Measurements from ENCODE around the gene CLIP3. TPM values are rescaled to one million over a fixed set of nuclear protein-coding genes. Genes with fewer than 3 reads are reported as not detected.
"Not testable (repeated sequence)": the region's sequence is repeated elsewhere in the genome, so short reads cannot be mapped to it uniquely, and the experiment has no call there.

The CLIP3 gene
- 1.3 TPM for total RNA-seq

DNA sequence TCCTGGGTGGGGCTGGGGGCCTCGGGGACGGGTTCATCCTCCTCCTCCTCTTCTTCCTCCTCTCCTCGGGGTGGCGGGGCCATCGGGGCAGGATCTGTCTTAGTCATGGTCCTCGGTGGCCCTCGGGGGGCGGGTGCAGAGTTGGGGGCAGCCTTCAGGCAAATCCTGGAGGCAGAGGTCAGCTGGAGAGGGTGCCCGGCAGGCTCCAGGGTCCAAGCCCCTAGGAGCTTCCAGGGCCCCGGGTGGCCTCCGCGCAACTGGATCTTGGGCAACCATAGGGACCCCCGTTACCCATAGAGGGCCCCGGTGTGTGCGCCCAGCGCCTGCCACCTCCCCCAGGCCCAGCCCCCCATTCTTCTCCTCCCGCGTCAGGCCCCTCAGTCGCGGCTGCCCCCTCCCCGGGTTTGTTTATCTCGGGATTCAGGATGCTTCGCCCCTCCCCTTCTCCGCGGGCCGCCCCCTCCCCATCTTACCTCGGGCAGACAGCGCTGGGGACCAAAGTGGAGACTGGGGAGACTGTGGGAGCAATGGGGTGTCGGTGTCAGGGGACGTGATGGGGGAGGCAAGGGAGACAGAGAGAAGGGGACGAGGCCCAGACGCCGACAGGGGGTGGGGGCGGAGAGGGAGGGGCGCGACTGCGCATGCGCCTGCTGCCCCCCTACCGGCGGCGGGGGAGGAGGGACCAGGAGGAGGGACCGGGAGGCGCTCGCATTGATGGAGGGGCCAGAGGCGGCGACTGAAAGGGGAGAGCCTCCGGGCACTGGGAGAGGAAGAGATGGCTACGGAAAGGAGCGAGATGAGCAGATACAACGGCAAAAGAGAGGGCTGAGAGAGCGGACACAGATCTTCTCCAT, at the start of gene CLIP3:
TSS of gene CLIP3 (minus strand) at position 623 of the 854 bp plus-strand sequence. CDS start at position 107, 516 bp downstream.
- ATAC-seq = peak; percentile 7

- peak; percentile 78 for ATAC-seq
Measured at GRCh38 chr19:36081894-36082293, 49.2 kb upstream of the CLIP3 start.

- no peak for ATAC-seq
Measured at GRCh38 chr19:36081385-36081784, 48.7 kb upstream of the CLIP3 start.

- ATAC-seq = no peak
Measured at GRCh38 chr19:36079389-36079945, 46.8 kb upstream of the CLIP3 start.

GRCh38 chr19:36073121-36073876, 40.6 kb upstream of the CLIP3 start:
- ATAC-seq = no peak

DNA sequence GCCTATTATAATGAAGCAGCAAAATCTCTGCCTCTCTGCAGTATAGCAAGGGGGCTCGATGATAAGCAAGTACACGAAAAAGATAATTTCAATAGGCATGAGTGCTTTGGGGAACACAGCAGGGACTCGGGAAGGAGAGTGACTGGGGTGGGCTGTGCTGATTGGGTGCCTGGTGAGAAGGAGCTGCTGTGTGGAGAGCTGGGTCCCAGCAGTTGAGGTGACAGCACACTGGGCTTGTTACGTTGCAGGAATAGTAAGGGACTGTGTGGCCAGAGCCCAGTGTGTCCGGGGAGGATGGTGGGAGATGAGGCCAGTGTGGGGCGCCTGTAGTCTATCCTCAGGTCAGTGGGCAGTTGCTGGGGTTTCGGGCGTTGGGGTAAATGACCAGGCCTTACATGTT, 39.4 kb upstream of the CLIP3 start:
- no peak for ATAC-seq

DNA sequence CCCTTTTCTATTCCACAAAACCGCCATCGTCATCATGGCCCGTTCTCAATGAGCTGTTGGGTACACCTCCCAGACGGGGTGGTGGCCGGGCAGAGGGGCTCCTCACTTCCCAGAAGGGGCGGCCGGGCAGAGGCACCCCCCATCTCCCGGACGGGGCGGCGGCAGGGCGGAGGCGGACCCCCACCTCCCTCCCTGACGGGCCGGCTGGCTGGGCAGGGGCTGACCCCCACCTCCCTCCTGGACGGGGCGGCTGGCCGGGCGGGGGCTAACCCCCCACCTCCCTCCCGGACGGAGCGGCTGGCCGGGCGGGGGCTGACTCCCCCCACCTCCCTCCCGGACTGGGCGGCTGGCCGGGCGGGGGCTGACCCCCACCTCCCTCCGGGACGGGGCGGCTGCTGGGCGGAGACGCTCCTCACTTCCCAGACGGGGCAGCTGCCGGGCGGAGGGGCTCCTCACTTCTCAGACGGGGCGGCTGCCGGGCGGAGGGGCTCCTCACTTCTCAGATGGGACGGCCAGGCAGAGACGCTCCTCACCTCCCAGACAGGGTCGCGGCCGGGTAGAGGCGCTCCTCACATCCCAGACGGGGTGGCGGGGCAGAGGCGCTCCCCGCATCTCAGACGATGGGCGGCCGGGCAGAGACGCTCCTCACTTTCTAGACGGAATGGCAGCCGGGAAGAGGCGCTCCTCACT, 36.3 kb upstream of the CLIP3 start:
- ATAC-seq = not testable (repeated sequence)

DNA sequence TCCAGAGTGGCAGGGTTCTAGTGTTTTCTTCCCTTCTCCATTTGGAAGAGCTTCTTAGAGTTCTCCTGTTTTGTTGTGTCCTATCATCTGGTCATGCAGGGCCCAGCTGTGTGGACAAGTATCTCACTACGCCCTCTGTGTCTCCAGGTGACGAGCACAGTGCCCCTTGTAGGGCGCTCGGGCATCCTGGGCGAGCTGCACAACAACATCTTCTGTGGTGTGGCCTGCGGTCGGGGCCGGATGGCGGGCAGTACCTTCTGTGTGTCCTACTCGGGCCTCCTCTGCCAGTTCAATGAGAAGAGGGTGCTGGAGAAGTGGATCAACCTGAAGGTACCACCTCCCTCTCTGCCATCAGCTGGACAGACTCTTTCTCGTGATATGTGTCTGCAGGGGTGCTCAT, 35.0 kb upstream of the CLIP3 start:
- ATAC-seq = no peak

DNA sequence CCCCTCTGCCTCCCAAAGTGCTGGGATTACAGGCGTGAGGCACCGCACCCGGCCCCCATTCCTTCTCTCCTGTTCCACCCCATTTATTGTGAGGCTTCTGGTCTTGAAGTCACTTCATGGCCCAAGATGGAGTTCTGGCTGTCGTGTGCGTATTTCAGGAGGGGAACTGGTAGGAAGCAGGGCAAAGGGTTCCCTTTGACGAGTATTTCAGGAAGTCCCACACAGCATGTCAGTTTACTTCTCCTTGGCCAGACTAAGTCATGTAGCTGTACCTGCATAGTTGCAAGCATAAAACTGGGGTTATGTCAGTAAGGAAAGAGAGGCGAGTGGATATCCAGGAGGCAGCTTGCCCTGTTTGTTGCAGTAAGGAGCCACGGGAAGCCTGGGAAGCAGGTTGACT, 32.2 kb upstream of the CLIP3 start:
- no peak for ATAC-seq

DNA sequence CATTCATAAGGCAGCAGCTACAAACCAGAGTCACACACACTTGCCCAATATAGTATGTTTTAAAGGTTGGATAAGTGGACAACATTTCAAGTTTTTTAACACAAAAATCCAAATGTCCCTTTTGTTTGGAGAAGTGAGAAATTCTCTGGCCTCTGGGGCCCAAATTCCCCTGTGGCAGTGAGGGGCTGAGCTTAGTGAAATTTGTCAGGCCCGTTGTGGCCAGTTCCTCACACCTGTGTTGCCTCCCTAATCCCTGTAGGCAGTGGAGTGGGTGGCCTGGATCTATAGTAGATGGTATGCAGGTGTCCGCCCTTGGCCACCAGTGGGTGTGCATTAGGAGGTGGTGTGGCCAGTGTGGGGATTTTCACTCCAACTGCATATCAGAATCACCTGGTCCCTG, 28.7 kb upstream of the CLIP3 start:
- ATAC-seq = no peak

- ATAC-seq = peak; percentile 76
Measured at GRCh38 chr19:36060430-36060829, 27.8 kb upstream of the CLIP3 start.

DNA sequence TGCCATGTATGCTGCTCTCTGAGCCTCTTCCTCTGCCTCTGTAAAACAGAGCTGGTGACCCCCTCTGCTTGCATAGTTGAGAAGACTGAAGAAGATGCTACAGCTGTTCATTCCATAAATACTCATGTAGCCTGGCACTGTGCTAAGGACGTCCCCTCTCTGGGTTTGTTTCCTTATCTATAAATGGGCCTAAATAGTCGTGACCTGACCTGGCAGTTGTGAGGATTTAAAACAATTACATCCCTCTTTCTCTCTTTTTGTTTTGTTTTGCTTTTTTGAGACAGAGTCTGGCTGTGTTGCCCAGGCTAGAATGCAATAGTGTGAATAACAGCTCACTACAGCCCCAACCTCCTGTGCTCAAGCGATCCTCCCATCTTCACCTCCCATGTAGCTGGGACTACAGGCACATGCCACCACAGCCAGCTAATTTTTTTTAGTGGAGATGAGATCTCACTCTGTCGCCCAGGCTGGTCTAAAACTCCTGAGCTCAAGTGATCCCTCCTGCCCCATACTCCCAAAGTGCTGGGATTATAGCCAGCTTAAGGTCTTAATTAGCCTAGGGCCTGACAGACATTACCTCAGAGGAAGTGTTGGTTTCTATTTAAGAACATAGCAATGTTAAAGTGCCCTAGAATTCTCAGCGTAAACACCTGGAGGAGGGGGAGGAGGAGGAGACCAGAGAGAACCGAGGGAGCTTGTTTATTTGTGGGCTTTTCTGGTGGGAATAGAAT, 26.7 kb upstream of the CLIP3 start:
- ATAC-seq = no peak

- ATAC-seq = no peak
Measured at GRCh38 chr19:36058481-36059179, 26.0 kb upstream of the CLIP3 start.

- ATAC-seq = peak; percentile 84
Measured at GRCh38 chr19:36054733-36055686, 22.3 kb upstream of the CLIP3 start, which contains the start of gene WDR62. TSS of gene WDR62 (plus strand) at chr19:36054897. CDS start at chr19:36054972, 75 bp downstream.

GRCh38 chr19:36054119-36054732, 21.6 kb upstream of the CLIP3 start, which contains the start of gene THAP8:
TSS of gene THAP8 (minus strand) at chr19:36054285. CDS start at chr19:36054217, 68 bp downstream.
- peak; percentile 95 for ATAC-seq

GRCh38 chr19:36051637-36052036, 19.0 kb upstream of the CLIP3 start:
- ATAC-seq = no peak

GRCh38 chr19:36051236-36051635, 18.6 kb upstream of the CLIP3 start:
- ATAC-seq = no peak

DNA sequence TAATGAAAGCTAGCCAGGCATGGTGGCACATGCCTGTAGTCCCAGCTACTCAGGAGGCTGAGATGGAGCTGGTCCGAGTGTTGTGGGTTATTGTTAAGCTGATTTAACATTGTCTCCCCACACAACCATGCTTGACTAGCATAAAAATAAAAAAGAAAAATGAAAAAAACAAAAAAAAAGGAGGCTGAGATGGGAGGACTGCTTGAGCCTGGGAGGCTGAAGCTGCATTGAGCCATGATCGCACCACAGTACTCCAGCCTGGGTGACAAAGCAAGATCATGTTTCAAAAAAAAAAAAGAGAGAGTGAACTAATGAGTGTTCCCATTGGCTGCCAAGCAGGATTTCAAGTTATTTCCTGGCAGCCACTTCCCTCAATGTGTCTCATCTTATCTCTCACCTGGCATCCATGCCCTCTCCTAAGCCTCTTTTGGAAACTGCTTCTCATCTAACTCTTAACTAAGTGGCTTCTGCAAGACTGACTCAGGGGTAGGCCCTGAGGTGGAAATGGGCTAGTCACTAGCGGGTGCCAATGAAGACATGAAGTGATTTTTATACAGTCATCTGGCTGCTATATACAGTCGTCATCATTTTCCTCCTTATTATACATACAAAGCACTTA, 16.5 kb upstream of the CLIP3 start:
- peak; percentile 60 for ATAC-seq

- no peak for ATAC-seq
Measured at GRCh38 chr19:36047835-36048234, 15.2 kb upstream of the CLIP3 start.
